Liver (tissue), 9 donors: ENCODE results near the gene DOCK6. TPM values are rescaled to one million over a fixed set of nuclear protein-coding genes. Genes with fewer than 3 reads are reported as not detected.

Experiments used
- DNase-seq: peaks from one replicate; pipeline ENCODE4 v3.0.0-alpha.2; 2017; ENCODE audit warnings: low spot score
- H3K27ac ChIP-seq, 2 donors: one replicate each; pipeline ENCODE4 v1.7.0; 2013; ENCODE audit warnings: inconsistent platforms in 2 of 2, low read length in 2 of 2, control low read depth in 1 of 2, low read depth in 1 of 2, mild to moderate bottlenecking in 1 of 2
- H3K27me3 ChIP-seq, 4 donors: one replicate each; pipeline versions ENCODE4 v1.6.1 to v1.7.0; 2013; ENCODE audit warnings: low read length in 3 of 4, inconsistent platforms in 1 of 4, mild to moderate bottlenecking in 1 of 4, moderate library complexity in 1 of 4; ENCODE audit not compliant: control insufficient read depth in 4 of 4, insufficient read depth in 4 of 4
- H3K36me3 ChIP-seq, 4 donors: one replicate each; pipeline versions ENCODE4 v1.6.1 to v1.7.0; 2013; ENCODE audit warnings: low read length in 3 of 4, mild to moderate bottlenecking in 3 of 4, low read depth in 1 of 4, moderate library complexity in 1 of 4; ENCODE audit not compliant: control insufficient read depth in 4 of 4, insufficient read depth in 3 of 4
- H3K4me1 ChIP-seq, 4 donors: one replicate each; pipeline versions ENCODE4 v1.6.1 to v1.7.0; 2013; ENCODE audit warnings: low read length in 3 of 4, mild to moderate bottlenecking in 3 of 4, moderate library complexity in 1 of 4; ENCODE audit not compliant: control insufficient read depth in 4 of 4, insufficient read depth in 4 of 4
- H3K4me3 ChIP-seq, 3 donors: one replicate each; pipeline versions ENCODE4 v1.6.1 to v1.7.0; 2013; ENCODE audit warnings: low read length in 3 of 3, control low read depth in 1 of 3, low read depth in 1 of 3, mild to moderate bottlenecking in 1 of 3
- H3K9ac ChIP-seq, 2 donors: one replicate each; pipeline ENCODE4 v1.7.0; 2013; ENCODE audit warnings: low read length in 2 of 2, mild to moderate bottlenecking in 2 of 2, moderate library complexity in 2 of 2, control low read depth in 1 of 2, low read depth in 1 of 2
- H3K9me3 ChIP-seq, 4 donors: one replicate each; pipeline versions ENCODE4 v1.6.1 to v1.7.0; 2013; ENCODE audit warnings: low read length in 3 of 4; ENCODE audit not compliant: control insufficient read depth in 4 of 4
- FOXA2 ChIP-seq: IDR thresholded peaks from 2 replicates; pipeline ENCODE4 v1.6.1; 2016; ENCODE audit warnings: antibody characterized with exemption
- GABPA ChIP-seq, 2 donors: IDR thresholded peaks in 1 of 2; conservative IDR thresholded peaks in 1 of 2; 2 replicates each; pipeline ENCODE4 v1.6.1; 2016; ENCODE audit warnings: antibody characterized with exemption in 2 of 2, mild to moderate bottlenecking in 1 of 2, moderate library complexity in 1 of 2
- HNF4A ChIP-seq, 2 donors: conservative IDR thresholded peaks; 2 replicates each; pipeline ENCODE4 v1.6.1; 2016; ENCODE audit warnings: antibody characterized with exemption in 2 of 2, mild to moderate bottlenecking in 2 of 2
- JUND ChIP-seq, 2 donors: IDR thresholded peaks; 2 replicates each; pipeline ENCODE4 v1.6.1; 2016; ENCODE audit warnings: antibody characterized with exemption in 2 of 2
- RAD21 ChIP-seq, 2 donors: IDR thresholded peaks; 2 replicates each; pipeline ENCODE4 v1.6.1; 2016; ENCODE audit warnings: antibody characterized with exemption in 2 of 2, mild to moderate bottlenecking in 2 of 2
- RXRA ChIP-seq, 2 donors: IDR thresholded peaks; 2 replicates each; pipeline ENCODE4 v1.6.1; 2017 to 2018; ENCODE audit warnings: antibody characterized with exemption in 2 of 2, mild to moderate bottlenecking in 1 of 2
- SP1 ChIP-seq: IDR thresholded peaks from 2 replicates; pipeline ENCODE4 v1.6.1; 2018; ENCODE audit warnings: antibody characterized with exemption, mild to moderate bottlenecking
- YY1 ChIP-seq: IDR thresholded peaks from 2 replicates; pipeline ENCODE4 v1.6.1; 2016; ENCODE audit warnings: antibody characterized with exemption, mild to moderate bottlenecking
- WGBS: extraction: QIAGEN DNeasy Blood & Tissue Kit; methylation state at CpG from one replicate; pipeline ENCODE4 v1.1.7; 2013; 5-methylcytosine and 5-hydroxymethylcytosine counted together
- polyA plus RNA-seq, 2 donors: library from polyadenylated mRNA; stranded (reverse) in 1 of 2; unstranded in 1 of 2; fragments of 200-250 nt in 1 of 2; fragments of >200 nt in 1 of 2; fragmentation: Nextera tagmentation in 1 of 2; extraction: Ambion mirVana in 1 of 2; gene quantifications; one replicate each; pipeline versions ENCODE4 v1.2.1 to v1.2.3, GENCODE V29; 2013 to 2015
- total RNA-seq, 2 donors: library from RNA; depleted of rRNA; stranded (reverse); fragments of >200 nt; gene quantifications; one replicate each; pipeline ENCODE4 v1.2.3, GENCODE V29; 2014
- TF ChIP-seq, protein P1 (sequence below): fragments of 150-350 bp; IDR thresholded peaks from 2 replicates; pipeline ENCODE4 v1.5.1; 2017; ENCODE audit warnings: improper control_type of control experiment, low read depth, low read length; ENCODE audit not compliant: missing input control
- TF ChIP-seq, protein P2 (sequence below): IDR thresholded peaks from 2 replicates; pipeline ENCODE4 v1.6.1; 2016; ENCODE audit warnings: antibody characterized with exemption, mild to moderate bottlenecking
- TF ChIP-seq, protein P3 (sequence below): IDR thresholded peaks from 2 replicates; pipeline ENCODE4 v1.6.1; 2016; ENCODE audit warnings: antibody characterized with exemption
- TF ChIP-seq, protein P4 (sequence below): IDR thresholded peaks from 2 replicates; pipeline ENCODE4 v1.6.1; 2016; ENCODE audit warnings: antibody characterized with exemption
- donor health status: healthy.
- donor health status: healthy.
- donor health status: healthy.
- donor health status: healthy.
- donor health status: healthy.

Gene DOCK6
- total and polyA plus RNA-seq, 4 donors: 4.9 to 15.8 (median 13.7) TPM

DNA sequence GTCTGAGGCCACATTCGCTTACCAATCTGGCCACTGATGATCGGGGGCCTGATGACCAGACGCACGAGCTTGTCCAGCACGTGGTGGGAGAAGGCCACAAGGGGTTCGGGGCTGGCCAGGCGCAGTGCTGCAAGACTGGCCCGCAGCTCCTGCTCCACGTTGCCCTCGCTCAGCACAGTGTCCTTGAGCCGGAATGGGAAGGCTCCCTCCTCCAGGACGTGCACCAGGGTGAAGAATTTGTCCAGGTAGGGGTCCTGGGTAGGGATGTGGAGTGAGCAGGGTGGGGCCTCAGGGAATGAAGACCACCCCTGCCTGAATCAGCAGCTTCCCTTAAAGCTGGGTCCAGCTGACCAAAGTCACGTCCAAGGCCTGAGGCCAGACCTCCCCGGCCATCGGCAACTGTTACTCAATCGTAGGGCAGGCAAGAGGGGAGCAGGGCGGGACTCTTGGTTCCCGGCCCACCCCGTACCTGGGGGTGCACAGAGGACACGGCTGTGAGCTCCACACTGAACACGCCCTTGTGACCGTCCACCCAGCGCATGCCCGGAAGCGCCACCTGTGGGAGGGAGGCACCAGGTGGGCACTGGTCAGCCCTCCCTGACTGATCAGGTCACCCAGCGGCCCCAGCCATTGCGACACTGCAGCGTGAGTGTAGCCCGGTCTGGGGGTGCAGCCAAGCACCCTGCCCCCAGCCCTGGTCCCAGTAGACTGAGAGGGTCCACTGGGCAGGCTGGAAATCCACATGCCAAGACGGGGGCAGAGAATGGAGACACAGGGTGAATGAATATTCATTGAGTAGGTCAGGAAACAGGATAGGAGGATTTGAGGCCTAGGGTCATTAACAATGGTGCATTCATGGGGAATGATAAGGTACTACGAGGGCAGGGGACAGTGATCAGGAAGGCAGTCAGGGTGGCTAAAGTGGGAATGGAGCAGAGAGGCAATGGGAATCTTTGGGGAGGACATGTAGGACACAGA lies 25.7 kb downstream of the DOCK6 start (continued):
- peak; percentile 83 for TF ChIP-seq YY1

DNA sequence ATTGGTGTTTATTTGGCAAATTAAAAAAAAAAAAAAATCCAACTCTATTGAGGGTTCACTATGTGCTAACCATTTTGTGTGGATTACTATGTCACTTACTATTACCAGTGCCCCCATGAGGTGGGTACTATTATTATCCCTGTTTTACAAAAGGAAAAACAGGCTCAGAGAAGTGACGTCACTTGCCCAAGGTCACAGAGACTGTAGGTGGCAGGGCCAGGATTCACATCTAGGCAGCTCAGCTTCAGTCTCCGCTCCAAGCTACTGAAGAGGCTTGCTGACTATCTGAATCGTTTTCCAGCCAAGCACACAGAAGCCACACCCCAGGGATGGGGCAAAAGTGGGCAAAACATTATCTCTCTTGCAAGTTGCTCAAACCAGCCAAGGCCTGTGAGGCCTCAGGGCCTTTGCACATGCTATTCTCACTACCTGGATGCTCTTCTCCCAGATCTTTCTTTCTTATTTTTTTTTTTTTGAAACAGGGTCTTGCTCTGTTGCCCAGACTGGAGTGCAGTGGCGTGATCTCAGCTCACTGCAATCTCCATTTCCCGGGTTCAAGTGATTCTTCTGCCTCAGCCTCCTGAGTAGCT lies 27.7 kb downstream of the DOCK6 start:
- DNase-seq: no peak
- no peak overlapping the region for H3K9ac ChIP-seq
- H3K27ac ChIP-seq: peak overlapping the region; percentile 90 to 97
- H3K4me3 ChIP-seq: no peak overlapping the region
- H3K27me3 ChIP-seq: no peaks in the 10 kb centered on the region
- peaks cover 0 to 18% (median 3%) of the 10 kb centered on the region in 4 donors for H3K36me3 ChIP-seq
- no peaks in the 10 kb centered on the region for H3K9me3 ChIP-seq
- WGBS: 67% methylated on average over 5 of the region's 5 CpGs
- peaks cover 8 to 37% (median 32%) of the 10 kb centered on the region in 4 donors for H3K4me1 ChIP-seq
- TF ChIP-seq, protein P1, sequence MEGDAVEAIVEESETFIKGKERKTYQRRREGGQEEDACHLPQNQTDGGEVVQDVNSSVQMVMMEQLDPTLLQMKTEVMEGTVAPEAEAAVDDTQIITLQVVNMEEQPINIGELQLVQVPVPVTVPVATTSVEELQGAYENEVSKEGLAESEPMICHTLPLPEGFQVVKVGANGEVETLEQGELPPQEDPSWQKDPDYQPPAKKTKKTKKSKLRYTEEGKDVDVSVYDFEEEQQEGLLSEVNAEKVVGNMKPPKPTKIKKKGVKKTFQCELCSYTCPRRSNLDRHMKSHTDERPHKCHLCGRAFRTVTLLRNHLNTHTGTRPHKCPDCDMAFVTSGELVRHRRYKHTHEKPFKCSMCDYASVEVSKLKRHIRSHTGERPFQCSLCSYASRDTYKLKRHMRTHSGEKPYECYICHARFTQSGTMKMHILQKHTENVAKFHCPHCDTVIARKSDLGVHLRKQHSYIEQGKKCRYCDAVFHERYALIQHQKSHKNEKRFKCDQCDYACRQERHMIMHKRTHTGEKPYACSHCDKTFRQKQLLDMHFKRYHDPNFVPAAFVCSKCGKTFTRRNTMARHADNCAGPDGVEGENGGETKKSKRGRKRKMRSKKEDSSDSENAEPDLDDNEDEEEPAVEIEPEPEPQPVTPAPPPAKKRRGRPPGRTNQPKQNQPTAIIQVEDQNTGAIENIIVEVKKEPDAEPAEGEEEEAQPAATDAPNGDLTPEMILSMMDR: no peak
- peak in 1 of 2 donors; percentile 47 for TF ChIP-seq JUND (IDR thresholded peaks at IDR 0.05)
- peak in 1 of 2 donors; percentile 5 for TF ChIP-seq HNF4A (conservative IDR thresholded peaks at IDR 0.05)
- TF ChIP-seq RXRA (IDR thresholded peaks at IDR 0.05): peak in 1 of 2 donors; percentile 15
- TF ChIP-seq RAD21 (IDR thresholded peaks at IDR 0.05): peak; percentile 2 to 11
- TF ChIP-seq, protein P2, sequence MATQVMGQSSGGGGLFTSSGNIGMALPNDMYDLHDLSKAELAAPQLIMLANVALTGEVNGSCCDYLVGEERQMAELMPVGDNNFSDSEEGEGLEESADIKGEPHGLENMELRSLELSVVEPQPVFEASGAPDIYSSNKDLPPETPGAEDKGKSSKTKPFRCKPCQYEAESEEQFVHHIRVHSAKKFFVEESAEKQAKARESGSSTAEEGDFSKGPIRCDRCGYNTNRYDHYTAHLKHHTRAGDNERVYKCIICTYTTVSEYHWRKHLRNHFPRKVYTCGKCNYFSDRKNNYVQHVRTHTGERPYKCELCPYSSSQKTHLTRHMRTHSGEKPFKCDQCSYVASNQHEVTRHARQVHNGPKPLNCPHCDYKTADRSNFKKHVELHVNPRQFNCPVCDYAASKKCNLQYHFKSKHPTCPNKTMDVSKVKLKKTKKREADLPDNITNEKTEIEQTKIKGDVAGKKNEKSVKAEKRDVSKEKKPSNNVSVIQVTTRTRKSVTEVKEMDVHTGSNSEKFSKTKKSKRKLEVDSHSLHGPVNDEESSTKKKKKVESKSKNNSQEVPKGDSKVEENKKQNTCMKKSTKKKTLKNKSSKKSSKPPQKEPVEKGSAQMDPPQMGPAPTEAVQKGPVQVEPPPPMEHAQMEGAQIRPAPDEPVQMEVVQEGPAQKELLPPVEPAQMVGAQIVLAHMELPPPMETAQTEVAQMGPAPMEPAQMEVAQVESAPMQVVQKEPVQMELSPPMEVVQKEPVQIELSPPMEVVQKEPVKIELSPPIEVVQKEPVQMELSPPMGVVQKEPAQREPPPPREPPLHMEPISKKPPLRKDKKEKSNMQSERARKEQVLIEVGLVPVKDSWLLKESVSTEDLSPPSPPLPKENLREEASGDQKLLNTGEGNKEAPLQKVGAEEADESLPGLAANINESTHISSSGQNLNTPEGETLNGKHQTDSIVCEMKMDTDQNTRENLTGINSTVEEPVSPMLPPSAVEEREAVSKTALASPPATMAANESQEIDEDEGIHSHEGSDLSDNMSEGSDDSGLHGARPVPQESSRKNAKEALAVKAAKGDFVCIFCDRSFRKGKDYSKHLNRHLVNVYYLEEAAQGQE: no peak

DNA sequence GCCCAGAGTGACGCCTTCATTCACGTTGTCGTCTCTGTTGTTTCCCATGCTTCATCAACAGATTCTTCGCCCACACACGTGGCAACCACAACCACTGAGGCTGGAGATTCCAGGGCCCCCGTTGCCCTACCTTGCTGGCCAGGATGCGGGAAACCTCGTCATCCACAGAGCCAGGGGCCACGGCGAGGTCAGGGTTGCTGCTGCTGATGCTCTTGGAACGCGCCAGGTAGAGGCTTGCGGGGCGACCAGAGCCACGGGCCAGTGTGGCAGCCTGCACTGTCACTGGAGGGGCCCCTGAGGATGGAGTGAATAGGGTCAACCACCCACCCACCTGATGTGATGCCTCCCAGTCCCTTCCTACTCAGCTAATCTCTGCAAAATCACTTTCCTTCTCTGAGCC lies 29.3 kb downstream of the DOCK6 start:
- peaks cover 3 to 25% (median 22%) of the 10 kb centered on the region in 4 donors for H3K4me1 ChIP-seq
- no peak overlapping the region for H3K9ac ChIP-seq
- H3K27ac ChIP-seq: no peak overlapping the region
- H3K9me3 ChIP-seq: no peaks in the 10 kb centered on the region
- no peak overlapping the region for H3K4me3 ChIP-seq
- DNase-seq: no peak
- 91% methylated on average over 15 of the region's 15 CpGs for WGBS
- H3K36me3 ChIP-seq: peaks cover 0 to 18% (median 3%) of the 10 kb centered on the region in 4 donors
- no peaks in the 10 kb centered on the region for H3K27me3 ChIP-seq
- TF ChIP-seq, protein P3, sequence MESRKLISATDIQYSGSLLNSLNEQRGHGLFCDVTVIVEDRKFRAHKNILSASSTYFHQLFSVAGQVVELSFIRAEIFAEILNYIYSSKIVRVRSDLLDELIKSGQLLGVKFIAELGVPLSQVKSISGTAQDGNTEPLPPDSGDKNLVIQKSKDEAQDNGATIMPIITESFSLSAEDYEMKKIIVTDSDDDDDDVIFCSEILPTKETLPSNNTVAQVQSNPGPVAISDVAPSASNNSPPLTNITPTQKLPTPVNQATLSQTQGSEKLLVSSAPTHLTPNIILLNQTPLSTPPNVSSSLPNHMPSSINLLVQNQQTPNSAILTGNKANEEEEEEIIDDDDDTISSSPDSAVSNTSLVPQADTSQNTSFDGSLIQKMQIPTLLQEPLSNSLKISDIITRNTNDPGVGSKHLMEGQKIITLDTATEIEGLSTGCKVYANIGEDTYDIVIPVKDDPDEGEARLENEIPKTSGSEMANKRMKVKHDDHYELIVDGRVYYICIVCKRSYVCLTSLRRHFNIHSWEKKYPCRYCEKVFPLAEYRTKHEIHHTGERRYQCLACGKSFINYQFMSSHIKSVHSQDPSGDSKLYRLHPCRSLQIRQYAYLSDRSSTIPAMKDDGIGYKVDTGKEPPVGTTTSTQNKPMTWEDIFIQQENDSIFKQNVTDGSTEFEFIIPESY: no peak
- TF ChIP-seq RXRA (IDR thresholded peaks at IDR 0.05): no peak
- TF ChIP-seq, protein P2: no peak
- TF ChIP-seq, protein P1: no peak
- no peak for TF ChIP-seq RAD21 (IDR thresholded peaks at IDR 0.05)
- TF ChIP-seq FOXA2: no peak
- no peak for TF ChIP-seq GABPA (IDR thresholded peaks at IDR 0.05 in 1 of 2, conservative IDR thresholded peaks at IDR 0.05 in 1 of 2)
- TF ChIP-seq, protein P4, sequence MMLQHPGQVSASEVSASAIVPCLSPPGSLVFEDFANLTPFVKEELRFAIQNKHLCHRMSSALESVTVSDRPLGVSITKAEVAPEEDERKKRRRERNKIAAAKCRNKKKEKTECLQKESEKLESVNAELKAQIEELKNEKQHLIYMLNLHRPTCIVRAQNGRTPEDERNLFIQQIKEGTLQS: no peak
- no peak for TF ChIP-seq SP1
